GM12874 (cell line): ENCODE results near the gene IQCN.

Experiments
- TF ChIP-seq, protein P1 (sequence below): IDR thresholded peaks from 2 replicates; pipeline ENCODE4 v1.5.1; 2011; ENCODE audit warnings: low read depth, mild to moderate bottlenecking, control low read depth, low read length, moderate library complexity; ENCODE audit not compliant: insufficient read depth

The IQCN gene

DNA sequence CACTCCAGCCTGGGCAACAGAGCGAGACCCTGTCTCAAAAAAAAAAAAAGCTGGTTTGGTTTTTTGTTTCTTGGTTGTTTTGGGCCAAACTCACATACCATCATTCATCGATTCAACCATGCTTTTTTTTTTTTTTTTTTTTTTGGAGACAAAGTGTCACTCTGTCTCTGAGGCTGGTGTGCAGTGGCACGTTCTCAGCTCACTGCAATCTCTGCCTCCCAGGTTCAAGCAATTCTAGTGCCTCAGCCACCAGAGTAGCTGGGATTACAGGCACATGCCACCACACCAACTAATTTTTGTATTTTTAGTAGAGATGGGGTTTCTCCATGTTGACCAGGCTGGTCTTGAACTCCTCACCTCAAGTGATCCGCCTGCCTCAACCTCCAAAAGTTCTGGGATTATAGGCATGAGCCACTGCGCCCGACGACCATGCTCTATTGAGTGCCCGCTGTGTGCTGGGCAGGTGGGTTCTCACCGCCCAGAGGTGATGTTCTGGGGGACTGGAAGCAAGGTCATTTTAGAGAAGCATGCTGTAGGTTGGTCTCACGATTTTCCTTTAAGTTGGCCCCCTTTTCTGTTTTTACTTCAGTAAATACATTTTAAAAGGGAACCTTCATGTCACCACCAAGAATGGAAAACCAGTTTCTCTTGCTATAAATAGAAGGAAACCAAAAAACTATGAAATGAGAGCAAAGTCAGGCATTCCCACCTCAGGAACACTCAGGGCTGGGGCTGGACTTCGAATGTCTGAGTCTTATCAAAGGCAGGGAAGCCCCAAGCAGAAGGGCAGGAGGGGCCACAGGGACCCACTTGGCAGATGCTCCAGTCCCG, 15.4 kb upstream of the IQCN start:
- TF ChIP-seq, protein P1, sequence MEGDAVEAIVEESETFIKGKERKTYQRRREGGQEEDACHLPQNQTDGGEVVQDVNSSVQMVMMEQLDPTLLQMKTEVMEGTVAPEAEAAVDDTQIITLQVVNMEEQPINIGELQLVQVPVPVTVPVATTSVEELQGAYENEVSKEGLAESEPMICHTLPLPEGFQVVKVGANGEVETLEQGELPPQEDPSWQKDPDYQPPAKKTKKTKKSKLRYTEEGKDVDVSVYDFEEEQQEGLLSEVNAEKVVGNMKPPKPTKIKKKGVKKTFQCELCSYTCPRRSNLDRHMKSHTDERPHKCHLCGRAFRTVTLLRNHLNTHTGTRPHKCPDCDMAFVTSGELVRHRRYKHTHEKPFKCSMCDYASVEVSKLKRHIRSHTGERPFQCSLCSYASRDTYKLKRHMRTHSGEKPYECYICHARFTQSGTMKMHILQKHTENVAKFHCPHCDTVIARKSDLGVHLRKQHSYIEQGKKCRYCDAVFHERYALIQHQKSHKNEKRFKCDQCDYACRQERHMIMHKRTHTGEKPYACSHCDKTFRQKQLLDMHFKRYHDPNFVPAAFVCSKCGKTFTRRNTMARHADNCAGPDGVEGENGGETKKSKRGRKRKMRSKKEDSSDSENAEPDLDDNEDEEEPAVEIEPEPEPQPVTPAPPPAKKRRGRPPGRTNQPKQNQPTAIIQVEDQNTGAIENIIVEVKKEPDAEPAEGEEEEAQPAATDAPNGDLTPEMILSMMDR = no peak

- TF ChIP-seq, protein P1 = no peak
Observed at GRCh38 chr19:18287836-18288772, 13.9 kb upstream of the IQCN start.

GRCh38 chr19:18286973-18287635, 12.9 kb upstream of the IQCN start:
- TF ChIP-seq, protein P1 = no peak

DNA sequence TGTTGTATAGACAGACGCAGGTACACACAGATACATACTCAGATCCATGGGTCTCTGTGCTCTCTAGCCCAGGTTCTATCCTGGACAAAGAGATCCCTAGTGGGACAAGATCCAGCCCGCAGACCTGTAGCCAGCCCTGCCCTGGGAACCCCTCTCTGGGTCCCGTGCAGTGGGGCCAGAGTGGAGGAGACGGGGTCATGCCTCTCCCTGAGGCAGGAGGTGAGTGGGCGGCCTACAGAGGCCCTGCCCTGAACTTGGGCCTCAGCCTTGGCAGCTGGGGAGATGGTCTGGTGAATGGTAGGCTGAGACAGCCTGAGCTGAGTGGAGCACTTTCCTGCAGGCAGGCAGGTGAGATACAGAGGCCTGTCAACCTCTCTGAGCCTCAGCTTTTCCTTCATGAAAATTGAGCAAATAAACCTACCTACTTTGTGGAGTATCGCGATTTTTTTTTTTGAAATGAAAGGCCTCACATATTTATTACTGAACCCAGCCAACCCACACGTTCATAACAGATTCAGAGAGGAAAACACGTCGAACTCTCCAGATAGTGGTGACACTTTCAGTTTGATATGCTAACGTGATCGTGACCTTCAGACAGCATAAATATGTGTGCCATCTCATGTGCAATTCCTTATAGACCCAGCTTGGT, 10.6 kb upstream of the IQCN start:
- TF ChIP-seq, protein P1 = no peak

DNA sequence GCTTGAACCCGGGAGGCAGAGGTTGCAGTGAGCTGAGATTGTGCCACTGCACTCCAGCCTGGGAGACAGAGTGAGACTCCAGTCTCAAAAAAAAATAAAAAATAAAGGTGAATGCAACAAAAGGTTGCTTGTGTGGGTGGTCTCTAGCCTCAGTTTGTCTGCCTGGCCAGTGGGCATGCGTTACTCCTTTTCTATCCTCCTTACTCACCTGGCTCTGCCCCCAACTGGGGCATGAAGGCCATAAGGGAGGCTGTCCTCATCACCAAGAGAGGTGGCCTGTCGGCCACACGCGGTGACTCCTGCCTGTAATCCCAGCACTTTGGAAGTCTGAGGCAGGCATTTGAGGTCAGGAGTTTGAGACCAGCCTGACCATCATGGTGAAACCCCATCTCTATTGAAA, 9.1 kb upstream of the IQCN start:
- TF ChIP-seq, protein P1 = no peak

DNA sequence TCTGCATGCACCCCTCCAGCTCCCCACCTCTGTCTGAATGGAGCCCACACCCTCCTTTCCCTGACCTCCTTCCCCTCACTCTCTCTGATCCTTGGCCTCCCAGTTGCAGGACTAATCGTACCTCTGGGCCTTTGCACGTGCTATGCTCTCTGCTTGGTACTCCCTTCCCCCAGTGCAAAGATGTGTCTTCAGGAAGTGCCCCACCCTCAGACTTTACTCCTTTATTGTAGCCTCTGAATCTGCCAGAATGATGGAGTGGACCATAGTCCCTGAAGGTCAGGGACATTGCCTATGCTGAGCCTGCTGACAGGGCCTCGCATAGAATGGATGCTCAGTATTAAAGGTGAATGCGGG, 8.5 kb upstream of the IQCN start:
- TF ChIP-seq, protein P1 = no peak
